Left lobe of liver (tissue), 2 donors: ENCODE measurements around the gene GAS7. TPM values are rescaled to one million over a fixed set of nuclear protein-coding genes. Genes with fewer than 3 reads are reported as not detected.
A peak's percentile ranks its signal among the peaks of the same experiment; 100 is the strongest.

ENCODE experiments used
- ATAC-seq: fragments of 200-7000 bp; cut with Tn5 transposase; one replicate; pipeline ENCODE4 v1.9.1; 2020; ENCODE audit warnings: mild to moderate bottlenecking, moderate library complexity
- DNase-seq: peaks from one replicate; pipeline ENCODE4 v3.0.0-alpha.2; 2020; ENCODE audit warnings: low spot score
- total RNA-seq: library from RNA; stranded (reverse); gene quantifications from one replicate; pipeline ENCODE4 v1.2.1, GENCODE V29; 2021
- donor health status: DM: no; HTN: no; CAD: no; lungs with moderate emphysema.
- donor health status: DM: no; HTN: yes; CAD: no.

GAS7 gene
- total RNA-seq, 1 donor from 2014 or later, result 2.4 TPM

DNA sequence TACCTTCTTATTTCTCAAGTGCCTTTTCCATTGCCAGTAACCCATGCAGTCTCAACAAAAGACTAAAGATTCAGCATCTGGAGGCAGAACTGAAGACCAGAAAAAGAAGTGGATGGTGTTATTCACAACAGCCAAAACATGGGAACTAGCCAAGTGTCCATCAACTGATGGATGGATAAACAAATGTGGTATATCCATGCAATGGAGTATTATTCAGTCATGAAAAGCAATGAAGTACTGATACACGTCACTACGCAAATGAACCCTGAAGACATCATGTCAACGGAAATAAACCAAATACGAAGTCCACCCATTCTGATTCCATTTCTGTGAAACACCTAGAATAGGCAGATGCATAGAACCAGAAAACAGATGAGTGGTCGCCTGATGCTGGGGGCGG, 25.6 kb downstream of the GAS7 start:
- ATAC-seq, result no peak
- no peak for DNase-seq

DNA sequence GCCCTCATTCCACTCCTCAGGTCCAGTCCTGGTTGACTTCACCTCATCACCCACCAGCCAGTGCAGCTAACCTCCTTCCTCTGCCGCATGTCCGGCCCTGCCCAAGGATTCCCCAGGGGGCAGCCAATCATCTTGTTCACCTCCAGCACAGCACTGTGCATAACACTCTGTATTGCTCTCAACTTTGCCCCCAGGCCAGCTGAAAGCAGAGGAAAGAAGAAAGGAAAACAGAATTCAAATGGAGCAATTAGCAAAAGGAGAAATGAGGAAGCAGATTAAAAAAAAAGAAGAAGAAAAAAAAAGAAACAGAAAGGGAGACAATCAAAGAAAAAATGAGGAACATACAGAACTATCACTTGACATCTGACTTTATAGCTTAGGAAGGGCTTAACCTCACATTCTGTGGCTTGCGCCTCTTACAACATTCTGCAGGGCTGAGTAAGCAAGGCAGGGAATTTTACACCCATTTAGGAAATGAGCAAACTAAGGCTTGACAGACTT, 26.1 kb downstream of the GAS7 start:
- ATAC-seq (peak; percentile 19), DNase-seq (no peak)

DNA sequence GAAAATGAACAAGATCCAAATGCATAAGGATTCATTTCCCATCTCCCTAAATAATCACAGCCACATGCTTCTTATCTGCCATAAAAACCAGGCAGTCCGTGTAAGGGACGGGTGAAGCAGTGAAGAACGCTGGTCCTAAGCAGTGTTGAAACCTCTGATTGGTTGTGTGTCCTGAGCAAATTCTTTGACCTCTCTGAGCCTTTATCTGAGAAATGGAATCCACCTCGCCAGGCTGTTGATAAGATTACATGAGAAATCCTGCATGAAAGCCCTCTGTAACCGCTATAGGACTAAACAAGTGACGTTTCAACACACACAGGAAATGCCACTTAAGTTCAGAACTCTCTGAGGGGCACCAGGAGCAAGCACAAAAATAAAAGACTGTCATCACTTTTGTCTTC, 26.8 kb downstream of the GAS7 start:
- DNase-seq (no peak), ATAC-seq (no peak)

- DNase-seq (no peak), ATAC-seq (no peak)
These were observed 27.3 kb downstream of the GAS7 start for GRCh38 chr17:10171122-10171571.

DNA sequence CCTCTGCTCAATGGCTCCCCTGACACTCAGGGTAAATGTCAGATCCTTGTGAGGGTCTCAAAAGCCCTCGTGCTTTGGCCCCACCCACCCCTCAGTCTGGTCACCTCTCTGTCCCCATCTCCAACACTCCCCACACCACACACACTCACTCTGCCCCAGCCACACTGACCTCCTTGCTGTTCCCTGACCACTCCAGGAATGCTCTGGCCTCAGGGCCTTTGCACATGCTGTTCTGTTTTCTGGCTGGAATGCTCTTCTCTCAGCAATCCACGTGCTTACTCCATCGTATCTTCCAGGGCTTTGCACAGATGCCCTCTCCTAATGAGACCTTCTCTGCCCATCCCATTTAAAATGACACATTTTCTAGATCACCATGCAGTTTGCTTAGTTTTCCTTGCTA, 28.2 kb downstream of the GAS7 start:
- DNase-seq (no peak), ATAC-seq (no peak)

DNA sequence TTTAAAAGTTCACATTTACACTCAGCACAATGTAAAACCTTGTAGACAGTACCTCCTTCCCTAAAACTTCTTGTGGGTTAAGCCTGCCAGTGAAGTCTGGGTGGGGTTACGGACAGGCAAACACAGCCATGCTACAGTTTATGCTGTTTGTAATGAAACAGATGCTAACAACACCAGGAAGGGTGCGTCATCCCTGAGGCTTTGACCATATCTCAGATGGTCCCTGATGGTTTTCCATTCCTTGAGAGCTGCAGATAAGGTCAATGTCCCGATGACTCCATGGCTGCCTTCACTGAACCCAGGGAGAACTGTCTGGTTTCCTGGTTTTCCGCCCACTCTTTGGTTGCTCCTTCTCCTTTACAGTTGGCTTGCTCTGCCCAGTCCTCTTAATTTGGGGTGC, 29.1 kb downstream of the GAS7 start:
- DNase-seq (no peak), ATAC-seq (no peak)

- no peak for DNase-seq
- no peak for ATAC-seq
These were observed 32.0 kb downstream of the GAS7 start for GRCh38 chr17:10166176-10166935.

DNA sequence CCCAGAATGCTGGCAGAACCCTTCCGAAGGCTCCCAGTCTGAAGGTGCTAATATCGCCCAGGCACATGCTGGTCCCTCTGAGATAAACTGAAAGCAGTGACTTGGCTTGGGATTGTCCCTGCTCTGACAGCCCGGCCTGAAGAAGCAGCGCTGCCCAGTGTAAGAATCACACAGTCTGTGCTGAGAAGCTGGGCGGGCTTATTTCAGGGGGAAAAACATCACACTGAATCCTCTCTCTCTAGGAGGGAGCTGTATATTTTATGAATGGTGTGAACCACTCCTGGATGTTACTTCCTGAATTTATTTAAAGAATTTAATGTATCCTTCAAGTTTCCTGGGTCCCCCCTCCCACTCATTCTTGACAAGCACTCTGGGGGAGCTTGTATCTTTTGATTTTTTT, 36.3 kb downstream of the GAS7 start:
- ATAC-seq, result no peak
- DNase-seq, result no peak

DNA sequence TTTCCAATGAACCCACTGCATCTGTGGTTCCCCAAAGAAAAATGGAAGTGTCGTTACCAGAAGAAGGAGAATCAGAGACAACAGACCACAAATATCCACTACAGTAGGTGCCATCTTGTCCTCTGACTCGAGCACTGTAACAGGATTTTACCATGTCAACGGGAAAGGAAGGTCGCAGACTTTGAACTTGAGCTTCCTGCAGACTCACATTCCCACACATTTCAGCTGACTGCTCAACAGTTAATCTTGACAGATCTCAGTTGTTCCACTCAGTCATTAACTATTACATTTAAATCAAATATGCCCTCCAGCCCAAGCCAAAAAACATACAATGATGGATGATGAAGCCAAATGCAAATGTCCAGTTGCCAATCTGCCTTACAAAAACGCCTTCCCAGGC, 37.0 kb downstream of the GAS7 start:
- ATAC-seq, result no peak
- DNase-seq, result no peak

- DNase-seq (no peak), ATAC-seq (peak; percentile 51)
These were observed 41.3 kb downstream of the GAS7 start for GRCh38 chr17:10156948-10157607.

DNA sequence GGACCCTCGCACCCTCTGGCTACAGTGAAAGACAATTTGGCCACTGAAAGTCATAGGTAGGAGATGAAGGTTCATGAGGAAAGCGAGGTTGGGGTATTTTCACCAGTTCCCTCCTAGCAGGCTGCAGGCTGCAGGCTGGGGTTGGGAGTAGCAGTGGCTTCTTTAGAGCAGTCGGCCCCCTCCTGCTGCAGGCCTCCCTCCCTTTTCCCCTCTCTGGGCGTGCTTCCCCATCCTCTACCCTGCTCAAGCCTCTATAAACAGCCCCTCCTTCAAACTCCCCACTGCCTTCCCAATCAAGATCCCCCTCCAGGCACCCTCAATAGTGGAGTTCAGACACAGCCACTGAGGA, 41.8 kb downstream of the GAS7 start:
- no peak for DNase-seq
- peak; percentile 31 for ATAC-seq

DNA sequence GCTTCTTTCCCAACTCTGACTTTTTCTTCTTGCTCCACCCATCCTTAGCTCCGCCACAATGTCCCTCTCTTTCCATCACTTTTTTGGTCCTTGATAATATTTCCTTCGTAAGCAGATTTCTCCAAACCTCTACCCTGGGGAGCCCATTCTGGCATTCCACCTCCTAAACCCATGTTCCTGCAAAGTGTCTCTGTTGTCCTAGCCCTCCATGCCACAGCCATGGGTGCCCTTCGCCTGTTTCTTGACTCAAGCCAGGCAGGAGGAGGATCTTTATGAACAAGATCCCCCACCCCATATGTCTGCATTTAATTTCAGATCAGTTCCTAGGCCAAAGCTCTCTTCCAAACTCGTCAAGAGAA, 42.4 kb downstream of the GAS7 start:
- no peak for DNase-seq
- ATAC-seq, result no peak

DNA sequence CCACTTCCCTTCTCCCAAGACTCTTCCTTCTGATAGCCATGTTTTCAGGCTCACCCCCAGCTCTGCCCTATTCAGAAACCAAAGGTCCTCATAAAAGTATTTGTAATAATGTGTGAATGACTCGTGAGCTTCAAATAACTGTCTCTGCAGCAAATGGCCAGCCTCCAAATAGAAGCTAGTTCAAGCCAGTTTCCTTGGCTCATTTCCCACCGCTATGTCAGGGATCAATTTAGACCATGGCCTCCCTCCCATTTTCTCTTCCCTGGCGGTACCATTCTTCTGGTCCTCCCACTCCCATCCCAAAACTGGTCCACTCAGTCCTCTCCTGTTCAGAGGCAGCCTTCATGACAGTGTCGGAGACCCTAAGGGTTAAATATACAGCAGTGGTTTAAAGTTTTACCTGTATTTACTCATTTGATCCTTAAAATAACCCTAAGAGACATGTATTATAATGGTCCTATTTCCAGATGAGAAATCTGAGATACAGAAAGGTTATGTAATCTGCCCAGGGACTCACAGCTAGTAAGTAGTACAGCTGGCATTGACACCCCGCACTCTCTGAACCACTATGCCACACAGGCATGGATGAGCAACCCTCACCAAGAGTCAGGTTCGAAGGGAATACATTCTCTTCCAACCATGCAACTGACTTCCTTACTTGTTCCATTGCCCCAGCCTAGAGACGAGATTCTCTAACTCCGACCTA, 42.9 kb downstream of the GAS7 start:
- DNase-seq (no peak), ATAC-seq (no peak)

GRCh38 chr17:10151667-10152496, 46.5 kb downstream of the GAS7 start:
- no peak for DNase-seq
- ATAC-seq, result peak; percentile 51

GRCh38 chr17:10149573-10150399, 48.6 kb downstream of the GAS7 start:
- no peak for DNase-seq
- ATAC-seq, result no peak

DNA sequence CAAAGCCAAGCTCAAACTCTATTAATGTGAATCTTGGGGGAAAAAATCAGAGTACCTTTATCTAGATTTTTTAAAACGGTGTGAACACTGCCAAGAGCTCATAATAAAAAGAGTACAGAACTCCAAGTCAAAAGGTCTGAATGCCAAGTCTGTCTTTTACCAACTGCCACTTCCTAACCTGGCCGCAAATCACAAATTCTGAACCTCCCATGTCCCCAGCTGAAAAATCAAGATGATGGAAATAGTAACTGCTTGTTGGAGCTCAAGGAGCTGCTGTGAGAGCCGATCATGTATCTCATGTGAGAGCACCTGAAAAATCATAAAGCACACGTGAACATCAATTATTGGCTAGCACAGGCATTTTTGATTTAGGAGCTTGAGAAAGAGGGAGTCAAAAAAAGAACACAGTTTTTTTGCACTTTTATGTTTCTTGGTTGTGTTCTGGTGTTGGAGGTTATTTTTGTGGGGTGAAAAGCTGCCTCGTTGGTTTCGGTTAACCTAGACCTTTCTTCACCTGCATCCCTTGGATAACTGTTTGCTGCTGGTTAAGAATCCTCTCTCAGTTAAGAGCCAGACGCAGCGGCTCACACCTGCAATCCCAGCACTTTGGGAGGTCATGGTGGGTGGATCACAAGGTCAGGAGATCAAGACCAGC, 50.5 kb downstream of the GAS7 start:
- no peak for ATAC-seq
- no peak for DNase-seq

DNA sequence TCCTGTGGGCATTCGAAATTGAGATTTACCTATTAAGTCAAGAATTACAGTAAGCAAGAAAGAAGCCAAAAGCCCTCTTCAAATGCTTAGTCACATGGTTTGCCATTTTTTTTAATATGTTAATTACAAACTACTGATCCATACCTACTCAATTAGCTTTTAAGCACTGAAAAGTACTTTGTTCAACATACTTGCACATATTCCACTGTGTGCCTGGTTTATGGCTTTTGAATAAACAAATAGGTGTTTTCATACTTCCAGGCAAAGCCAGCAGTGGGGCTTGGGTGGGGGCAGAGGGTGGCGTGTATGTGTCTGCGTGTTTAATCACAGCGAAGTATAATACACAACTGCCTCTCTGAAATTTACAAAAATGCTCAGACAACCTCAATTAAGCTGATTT, 51.4 kb downstream of the GAS7 start:
- ATAC-seq (no peak), DNase-seq (no peak)

DNA sequence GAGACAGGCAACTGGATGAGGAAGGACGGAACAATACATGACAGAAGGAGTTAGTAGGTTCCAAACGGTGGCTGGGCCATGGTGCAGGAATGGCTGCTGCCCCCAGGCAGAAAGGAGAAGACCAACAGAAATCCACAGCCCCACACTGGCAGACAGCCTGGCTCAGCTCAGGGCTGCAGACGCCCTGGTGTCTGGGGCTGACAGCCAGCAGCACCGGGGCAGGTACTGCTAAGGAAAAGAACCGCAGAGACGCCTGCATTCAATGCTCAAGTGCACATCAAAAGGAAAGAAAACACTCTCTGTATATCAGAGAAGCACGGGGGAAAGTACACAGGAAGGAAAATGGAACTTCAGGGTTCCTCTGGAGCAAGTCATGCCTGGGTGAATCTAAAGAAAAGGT, 53.4 kb downstream of the GAS7 start:
- DNase-seq (no peak), ATAC-seq (no peak)

GRCh38 chr17:10144456-10144855, 54.0 kb downstream of the GAS7 start:
- DNase-seq (no peak), ATAC-seq (no peak)

- DNase-seq (no peak), ATAC-seq (no peak)
These were observed 57.0 kb downstream of the GAS7 start for GRCh38 chr17:10141436-10141835.
